ENCODE measurements around the gene GCC2.
"Not testable (repeated sequence)": the region's sequence is repeated elsewhere in the genome, so short reads cannot be mapped to it uniquely, and the experiment has no call there.

Gene GCC2

DNA sequence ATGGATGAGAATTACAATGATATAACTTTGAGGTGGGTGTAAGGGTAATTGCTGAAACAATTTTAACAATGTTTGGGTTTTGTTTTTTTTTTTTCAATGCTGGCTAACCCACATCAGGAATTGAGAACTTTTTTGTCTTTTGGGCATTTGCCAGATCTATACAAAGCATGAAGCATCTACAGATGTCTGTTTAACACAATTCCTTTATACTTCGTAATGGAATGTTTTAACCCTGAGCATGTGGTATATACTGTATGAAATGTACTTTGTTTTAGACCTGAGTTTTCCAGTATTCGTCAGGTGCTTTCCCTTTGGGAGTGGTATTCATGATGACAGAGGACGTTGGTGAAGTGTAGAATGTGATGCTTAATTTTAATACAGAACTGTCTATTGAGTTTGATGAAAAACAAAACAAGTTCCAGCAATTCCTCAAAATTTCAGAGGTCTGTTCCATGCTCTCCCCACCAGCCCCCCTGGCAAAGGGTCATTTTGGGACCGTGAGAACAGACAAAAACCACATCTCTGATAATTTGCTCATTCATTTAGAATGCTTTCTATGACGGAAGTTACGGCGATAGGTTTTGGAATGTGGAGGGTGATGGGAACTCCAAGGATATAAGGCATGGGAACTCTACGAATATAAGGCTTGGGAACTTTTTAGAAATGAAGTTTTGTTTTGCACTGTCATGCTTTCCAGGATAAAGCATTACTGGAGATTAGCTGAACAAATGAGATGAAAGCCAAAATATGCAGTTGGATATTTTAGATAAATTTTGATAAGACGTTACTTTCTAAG is 99.4 kb downstream of the GCC2 start:
- TF ChIP-seq, protein P1, sequence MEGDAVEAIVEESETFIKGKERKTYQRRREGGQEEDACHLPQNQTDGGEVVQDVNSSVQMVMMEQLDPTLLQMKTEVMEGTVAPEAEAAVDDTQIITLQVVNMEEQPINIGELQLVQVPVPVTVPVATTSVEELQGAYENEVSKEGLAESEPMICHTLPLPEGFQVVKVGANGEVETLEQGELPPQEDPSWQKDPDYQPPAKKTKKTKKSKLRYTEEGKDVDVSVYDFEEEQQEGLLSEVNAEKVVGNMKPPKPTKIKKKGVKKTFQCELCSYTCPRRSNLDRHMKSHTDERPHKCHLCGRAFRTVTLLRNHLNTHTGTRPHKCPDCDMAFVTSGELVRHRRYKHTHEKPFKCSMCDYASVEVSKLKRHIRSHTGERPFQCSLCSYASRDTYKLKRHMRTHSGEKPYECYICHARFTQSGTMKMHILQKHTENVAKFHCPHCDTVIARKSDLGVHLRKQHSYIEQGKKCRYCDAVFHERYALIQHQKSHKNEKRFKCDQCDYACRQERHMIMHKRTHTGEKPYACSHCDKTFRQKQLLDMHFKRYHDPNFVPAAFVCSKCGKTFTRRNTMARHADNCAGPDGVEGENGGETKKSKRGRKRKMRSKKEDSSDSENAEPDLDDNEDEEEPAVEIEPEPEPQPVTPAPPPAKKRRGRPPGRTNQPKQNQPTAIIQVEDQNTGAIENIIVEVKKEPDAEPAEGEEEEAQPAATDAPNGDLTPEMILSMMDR (IDR thresholded peaks at IDR 0.05), result no peak
- TF ChIP-seq ZFX (IDR thresholded peaks at IDR 0.05; ENCODE audit: borderline replicate concordance), result no peak
- no peak overlapping the region for H3K27ac ChIP-seq

DNA sequence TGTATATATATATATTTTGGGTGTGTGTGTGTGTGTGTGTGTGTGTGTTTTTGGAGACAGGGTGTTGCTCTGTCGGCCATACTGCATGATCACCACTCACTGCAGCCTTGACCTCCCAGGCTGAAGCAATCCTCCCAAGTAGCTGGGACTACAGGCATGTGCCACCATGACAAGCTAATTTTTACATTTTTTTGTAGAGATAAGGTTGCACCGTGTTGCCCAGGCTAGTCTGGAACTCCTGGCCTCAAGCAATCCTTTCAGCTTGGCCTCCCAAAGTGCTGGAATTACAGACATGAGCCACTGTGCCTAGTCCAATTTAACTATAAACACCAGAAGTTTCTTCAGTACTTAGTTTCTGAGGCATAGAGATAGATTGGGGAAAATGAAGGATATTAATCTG is 103.6 kb downstream of the GCC2 start:
- no peak overlapping the region for H3K27ac ChIP-seq
- TF ChIP-seq, protein P1 (IDR thresholded peaks at IDR 0.05), result no peak
- TF ChIP-seq ZFX (IDR thresholded peaks at IDR 0.05; ENCODE audit: borderline replicate concordance), result no peak

DNA sequence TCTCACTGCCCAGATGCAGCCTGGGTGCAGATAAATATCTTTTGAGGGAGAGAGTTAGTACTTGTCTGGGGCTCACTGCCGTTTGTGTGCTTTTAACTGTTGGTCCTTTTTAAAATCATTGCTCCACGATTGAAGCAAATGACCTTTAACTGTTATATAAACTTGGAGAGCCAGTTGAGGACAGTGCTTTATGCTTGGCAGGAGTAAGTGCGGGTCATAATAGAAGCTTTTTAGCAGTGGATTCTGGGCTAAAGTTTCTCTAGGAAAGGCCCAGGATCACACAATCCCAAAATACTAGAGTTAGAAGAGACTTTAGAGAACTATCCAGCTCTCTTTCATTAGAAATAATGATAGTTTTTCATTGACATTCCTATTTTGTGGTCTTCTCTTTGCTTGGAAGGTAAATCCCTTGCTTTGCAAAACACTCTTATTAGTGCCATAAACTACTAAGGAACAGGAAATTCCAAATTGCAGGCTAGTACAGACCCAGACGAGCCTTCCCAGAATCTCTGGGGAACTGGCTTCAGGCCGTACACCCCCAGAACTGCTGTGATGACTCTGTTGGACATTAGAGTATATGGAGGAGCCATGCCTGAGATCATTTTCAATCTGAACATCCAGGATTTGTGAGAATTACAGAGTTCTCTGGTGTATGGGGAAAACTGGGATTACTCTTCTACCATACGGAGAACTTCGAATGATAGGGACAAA is 104.4 kb downstream of the GCC2 start:
- H3K27ac ChIP-seq, result no peak overlapping the region
- TF ChIP-seq, protein P1 (IDR thresholded peaks at IDR 0.05), result no peak
- TF ChIP-seq ZFX (IDR thresholded peaks at IDR 0.05; ENCODE audit: borderline replicate concordance), result no peak

DNA sequence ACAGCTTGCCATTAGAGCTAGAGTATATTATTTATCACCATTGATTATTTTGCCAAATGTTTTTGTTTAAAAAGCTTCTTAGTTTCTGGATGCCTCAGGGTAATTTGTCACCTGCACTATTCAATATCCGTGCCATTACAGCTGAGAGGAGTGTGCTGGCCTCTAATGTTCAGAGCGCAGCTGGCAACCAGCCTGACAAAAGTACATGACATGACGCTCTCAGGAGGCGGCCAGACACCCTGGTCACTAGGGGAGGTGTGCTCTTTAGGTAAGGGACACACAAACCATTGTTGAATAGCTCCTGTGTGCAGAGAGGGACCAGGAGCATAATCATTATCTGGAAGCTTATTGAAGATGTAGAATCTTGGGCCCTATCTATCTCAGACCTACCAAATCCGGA is 105.5 kb downstream of the GCC2 start:
- H3K27ac ChIP-seq, result no peak overlapping the region
- no peak for TF ChIP-seq ZFX (IDR thresholded peaks at IDR 0.05; ENCODE audit: borderline replicate concordance)
- TF ChIP-seq, protein P1 (IDR thresholded peaks at IDR 0.05), result no peak

DNA sequence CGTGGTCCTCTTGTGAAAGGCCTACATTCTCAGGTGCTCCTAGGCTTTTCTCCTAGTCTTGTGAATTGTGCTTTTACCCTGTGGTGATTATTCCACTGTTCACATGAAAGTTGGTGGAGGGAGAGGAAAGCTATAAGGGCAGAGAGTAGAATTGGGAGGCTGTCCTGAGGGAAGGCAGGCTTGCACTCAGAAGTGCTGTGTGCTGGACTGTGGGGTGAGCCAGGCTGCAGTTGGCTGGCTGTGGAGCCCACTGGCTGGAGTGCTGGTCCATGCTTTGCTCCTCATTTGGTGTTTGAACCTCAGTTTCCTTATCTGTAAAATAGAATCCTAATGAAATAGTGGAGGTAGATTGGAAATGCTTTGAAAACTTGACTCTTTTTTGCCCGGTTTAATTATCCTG is 106.6 kb downstream of the GCC2 start:
- TF ChIP-seq, protein P1 (IDR thresholded peaks at IDR 0.05), result no peak
- no peak for TF ChIP-seq ZFX (IDR thresholded peaks at IDR 0.05; ENCODE audit: borderline replicate concordance)
- H3K27ac ChIP-seq, result no peak overlapping the region

DNA sequence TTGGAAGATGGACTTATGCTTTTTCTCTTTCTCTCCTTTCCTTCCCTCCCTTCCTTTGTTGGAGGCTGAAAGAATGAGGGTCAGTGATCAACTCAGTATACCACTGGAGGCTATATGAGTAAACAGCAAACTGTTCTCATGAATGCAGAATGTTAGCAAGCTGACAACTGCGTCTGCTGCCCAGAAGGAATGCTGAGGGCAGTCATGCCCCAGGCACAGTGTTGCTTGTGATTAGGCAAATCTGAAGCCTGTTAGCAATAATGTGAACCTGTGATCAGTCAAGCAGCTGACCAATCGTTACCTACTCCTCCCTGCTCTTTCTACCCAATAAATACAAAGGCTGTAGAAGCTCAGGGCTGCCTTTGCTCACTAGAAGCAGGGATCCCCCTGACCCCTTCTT is 107.6 kb downstream of the GCC2 start:
- not testable (repeated sequence) for H3K27ac ChIP-seq
